Measurements from ENCODE around the gene SYTL3.

Gene SYTL3

DNA sequence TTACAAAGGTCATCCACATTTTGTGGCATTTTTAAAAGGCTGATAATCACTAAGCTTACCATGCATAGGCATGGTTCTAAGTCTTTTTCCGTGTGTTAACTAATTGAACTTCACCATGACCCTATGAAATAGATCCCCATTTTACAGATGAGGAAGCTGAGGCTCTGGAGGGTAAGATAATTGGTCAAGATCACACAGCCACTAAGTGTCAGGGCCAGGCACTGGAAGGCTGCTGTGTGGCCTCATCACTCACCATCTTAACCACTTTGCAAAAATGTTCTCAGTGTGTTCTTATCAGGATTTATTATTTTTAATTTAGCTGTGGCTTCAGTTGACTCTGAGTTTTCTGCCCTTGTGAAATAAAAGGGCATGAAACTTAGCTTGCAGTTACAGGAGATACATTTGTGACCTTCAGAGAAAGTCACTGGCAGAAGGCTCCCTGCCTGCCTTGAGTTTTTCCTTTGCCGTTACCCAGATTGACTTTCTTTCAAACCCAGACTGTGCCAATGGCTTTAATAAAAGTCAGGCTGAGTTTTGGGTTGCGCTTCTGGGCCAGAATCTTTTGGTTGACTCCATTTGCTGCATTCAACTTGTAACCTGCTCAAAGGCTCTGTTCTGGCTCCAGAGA, 87.3 kb downstream of the SYTL3 start:
- DNase-seq = no peak

DNA sequence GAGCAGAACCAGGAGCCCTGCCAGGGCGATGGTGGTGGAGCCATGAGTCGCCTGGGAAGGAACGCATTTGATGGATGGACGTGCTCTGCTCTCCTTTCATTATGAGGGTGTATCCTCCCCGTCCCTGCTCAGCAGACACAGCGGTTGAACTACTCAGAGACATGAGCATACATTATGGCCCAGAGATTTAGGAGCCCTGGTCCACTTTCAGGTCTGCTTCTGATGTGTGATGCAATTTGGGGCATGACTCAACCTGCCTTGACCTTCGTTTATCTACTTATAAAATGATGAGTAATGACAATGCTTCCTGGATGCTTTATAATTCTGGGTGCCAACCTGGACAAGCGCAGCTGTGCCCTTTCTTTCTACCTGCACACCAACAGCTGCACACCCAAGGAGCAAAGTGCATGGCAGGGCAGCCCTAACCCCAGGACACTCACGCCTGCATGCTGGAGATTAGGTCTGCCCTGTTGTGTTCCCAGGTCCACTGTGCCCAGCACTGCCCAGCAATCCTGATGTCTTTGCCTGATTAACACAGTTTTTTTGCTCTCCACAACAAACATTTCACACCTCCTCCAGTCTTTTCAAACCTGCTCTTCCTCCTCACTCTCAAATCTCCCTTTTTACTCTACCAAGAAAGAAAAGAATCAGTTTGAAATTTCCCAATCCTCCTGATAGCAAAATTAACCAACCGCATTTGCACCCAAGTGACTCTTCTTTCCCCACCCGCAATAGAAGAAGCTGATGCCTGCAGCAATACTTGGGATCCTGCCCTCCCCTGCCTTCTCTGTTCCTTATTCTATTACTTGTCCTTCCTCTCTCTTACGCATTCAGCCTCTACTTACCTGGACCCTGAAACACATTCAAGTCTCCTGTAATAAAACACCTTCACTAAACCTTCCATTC, 88.1 kb downstream of the SYTL3 start:
- peak in 1 of 3 experiments; percentile 19 for DNase-seq

GRCh38 chr6:158739673-158740072, 89.8 kb downstream of the SYTL3 start:
- DNase-seq = no peak

DNA sequence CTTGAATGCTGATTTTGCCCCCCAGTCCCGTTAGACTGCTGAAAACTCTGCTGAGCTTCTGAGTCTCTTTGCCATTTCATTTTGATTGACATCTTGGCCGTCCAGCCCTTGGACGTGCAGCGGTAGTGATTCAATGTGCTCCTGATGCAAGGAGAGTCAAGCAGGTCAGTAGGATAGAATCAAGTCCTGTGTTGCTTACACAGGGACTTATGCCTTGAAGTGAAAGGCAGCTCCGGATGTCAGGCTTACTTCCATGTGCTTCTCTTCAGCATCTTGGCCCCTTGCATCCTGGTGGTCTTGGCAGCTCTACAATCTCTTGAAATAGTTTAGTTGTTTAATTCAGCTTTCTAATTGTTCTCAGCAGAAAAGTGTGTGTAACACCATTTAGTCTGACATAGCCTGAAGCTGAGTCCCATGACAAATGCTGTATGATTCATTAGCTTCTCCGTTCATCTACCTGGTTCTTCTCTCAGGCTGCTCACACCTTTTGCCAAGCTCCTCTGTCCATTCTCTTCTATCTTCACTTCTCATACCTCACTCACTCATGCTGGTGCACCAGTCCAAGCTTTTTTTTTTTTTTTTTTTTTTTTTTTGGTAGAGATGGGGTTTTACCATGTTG, 93.3 kb downstream of the SYTL3 start:
- no peak for DNase-seq

GRCh38 chr6:158744986-158745430, 95.2 kb downstream of the SYTL3 start:
- DNase-seq = no peak

DNA sequence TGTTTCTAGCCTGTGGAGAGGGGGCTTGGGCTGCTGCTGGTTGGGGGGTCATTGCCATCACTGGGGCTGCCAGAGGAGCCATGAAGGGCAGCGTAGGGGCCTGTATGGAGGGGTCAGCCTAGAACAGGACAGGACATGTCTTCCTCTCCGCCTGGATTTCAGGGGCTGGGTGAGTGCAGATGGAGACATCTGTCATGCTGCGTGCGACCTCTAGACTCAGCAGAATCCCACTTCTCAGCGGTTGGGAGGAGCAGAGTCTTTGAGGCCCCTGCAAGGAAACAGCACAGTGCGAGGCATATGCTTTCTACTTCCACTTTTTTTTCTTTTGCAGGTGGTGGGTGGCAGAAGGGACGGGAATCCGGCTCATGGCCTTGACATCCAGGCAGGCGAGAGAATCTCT, 101.4 kb downstream of the SYTL3 start:
- DNase-seq = no peak

- DNase-seq = no peak
Measured at GRCh38 chr6:158751921-158752320, 102.1 kb downstream of the SYTL3 start.

DNA sequence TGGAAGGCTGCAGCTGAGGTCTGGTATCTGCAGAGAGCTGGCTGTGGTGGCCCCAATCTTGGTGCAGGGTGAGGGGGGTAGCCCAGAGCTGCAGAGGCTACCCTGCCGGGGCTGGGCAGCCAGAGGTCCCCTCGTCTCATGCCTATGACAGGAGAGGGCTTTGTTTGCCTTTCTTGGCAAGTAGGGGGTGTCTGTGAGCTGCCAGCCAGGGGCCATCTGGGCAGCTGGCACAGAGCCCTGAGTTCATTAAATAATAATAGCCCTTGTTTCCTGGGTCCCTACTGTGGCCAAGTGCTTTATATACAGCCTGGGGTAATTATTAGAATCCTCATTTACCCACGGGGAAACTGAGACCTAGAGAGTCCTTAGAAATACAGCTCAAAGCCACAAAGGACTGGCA, 102.8 kb downstream of the SYTL3 start:
- DNase-seq = peak in 2 of 3 experiments; percentile 87 to 97

- no peak for DNase-seq
Measured at GRCh38 chr6:158753811-158754210, 104.0 kb downstream of the SYTL3 start.

- peak in 1 of 3 experiments; percentile 34 for DNase-seq
Measured at GRCh38 chr6:158754738-158755137, 104.9 kb downstream of the SYTL3 start.

DNA sequence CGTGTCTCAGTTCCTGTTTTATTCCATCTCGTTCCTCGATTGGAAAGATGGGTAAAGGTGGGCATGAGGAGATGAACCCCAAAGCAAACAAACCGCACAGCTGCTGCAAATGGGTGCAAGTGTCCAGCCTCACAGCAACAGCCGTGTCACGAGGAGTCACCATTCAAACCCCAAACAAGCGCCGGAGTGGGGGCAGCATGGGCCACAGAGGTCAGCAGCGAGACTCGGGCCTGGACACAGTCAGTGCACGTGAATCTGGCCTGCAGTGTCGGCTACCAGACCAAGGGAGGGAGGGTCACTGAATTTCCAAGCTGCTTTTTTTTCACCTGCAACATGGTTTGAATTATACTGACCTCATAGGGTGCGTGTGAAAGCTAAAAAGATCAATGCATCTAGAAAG, 105.8 kb downstream of the SYTL3 start:
- no peak for DNase-seq

DNA sequence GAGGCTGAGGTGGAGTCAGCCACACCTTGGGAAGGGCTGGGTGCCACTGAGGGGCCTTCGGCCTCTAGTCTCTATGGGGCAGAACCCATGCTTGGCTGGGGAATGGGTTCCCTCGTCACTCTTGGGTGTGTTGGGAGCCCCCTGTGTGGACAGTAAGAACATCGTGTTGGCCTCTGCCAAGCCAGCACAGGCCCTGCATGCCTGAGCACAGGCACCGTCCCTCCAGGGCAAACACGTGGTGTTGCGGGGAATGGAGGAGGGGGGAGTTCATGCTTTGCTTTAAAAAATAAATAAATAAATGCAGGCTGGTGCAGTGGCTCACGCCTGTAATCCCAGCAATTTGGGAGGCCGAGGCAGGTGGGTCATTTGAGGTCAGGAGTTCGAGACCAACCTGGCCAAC, 106.3 kb downstream of the SYTL3 start:
- no peak for DNase-seq

GRCh38 chr6:158756977-158757752, 107.3 kb downstream of the SYTL3 start:
- DNase-seq = no peak

- DNase-seq = no peak
Measured at GRCh38 chr6:158757753-158758090, 107.9 kb downstream of the SYTL3 start.

- DNase-seq = peak; percentile 47 to 97 (median 87)
Measured at GRCh38 chr6:158758451-158758860, 108.6 kb downstream of the SYTL3 start.

- DNase-seq = peak in 2 of 3 experiments; percentile 77 to 89
Measured at GRCh38 chr6:158758941-158759479, 109.2 kb downstream of the SYTL3 start.

- DNase-seq = no peak
Measured at GRCh38 chr6:158759966-158760617, 110.2 kb downstream of the SYTL3 start.

GRCh38 chr6:158760618-158761250, 110.9 kb downstream of the SYTL3 start:
- DNase-seq = no peak

- DNase-seq = no peak
Measured at GRCh38 chr6:158761746-158762145, 111.9 kb downstream of the SYTL3 start.

DNA sequence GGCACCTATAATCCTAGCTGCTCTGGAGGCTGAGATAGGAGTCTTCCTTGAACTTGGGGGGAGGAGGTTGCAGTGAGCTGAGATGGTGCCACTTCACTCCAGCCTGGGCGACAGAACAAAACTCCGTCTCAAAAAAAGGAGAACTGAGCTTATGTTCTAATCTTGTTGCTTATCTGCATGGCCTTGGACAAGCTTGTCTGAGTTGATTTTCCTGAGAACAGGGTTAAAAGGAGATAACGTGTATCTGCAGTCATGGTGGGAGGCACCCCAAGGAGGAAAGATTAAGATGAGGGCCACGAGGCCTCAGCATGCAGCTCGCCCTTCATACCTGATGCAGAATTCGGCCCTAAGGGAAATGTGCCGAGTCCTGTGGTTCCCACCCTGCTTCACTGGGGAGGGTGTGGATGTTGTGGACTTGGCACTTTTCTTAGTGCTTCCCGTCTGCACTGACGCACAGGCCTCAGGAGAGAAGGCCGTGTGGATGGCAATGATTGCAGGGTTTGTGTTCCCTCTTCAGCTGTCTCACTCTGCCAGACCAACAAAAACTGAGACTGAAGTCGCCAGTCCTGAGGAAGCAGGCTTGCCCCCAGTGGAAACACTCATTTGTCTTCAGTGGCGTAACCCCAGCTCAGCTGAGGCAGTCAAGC, 113.1 kb downstream of the SYTL3 start:
- no peak for DNase-seq
